Right ventricle myocardium superior (tissue), 1 donor: ENCODE results near the gene KCTD16. TPM values are rescaled to one million over a fixed set of nuclear protein-coding genes. Genes with fewer than 3 reads are reported as not detected.

Source experiments
- ATAC-seq: fragments of 200-7000 bp; cut with Tn5 transposase; one replicate; pipeline ENCODE4 v1.9.1; 2020; ENCODE audit warnings: mild to moderate bottlenecking; ENCODE audit not compliant: poor library complexity
- DNase-seq: peaks from one replicate; pipeline ENCODE4 v3.0.0-alpha.2; 2020
- intact Hi-C: fragments of 100-400 bp; cut with DNase I; formaldehyde crosslinking; loops from one replicate; pipeline ENCODE4 v1.11.2; 2022
- total RNA-seq: library from RNA; stranded (reverse); fragmentation: NEBNext Ultra II Directional; extraction: Animal tissue kit (Norgen Biotek cat#: 25700); gene quantifications from one replicate; pipeline ENCODE4 v1.2.1, GENCODE V29; 2021
- donor health status: DM: no; HTN: yes; CAD: no; lungs with severe emphysema.

The KCTD16 gene
- total RNA-seq, 1 donor from 2014 or later: 0.03 TPM

- intact Hi-C loops: no loop called here
- DNase-seq: no peak
- ATAC-seq: no peak
Measured at GRCh38 chr5:144151026-144151425, 19.6 kb upstream of the KCTD16 start.

GRCh38 chr5:144156767-144157171 lies 13.9 kb upstream of the KCTD16 start:
- ATAC-seq (no peak), DNase-seq (no peak)
- intact Hi-C loops: no loop called here

GRCh38 chr5:144162686-144163085 lies 8.0 kb upstream of the KCTD16 start:
- intact Hi-C loops: no loop called here
- DNase-seq (no peak), ATAC-seq (no peak)

GRCh38 chr5:144166696-144167095 lies 4.0 kb upstream of the KCTD16 start:
- DNase-seq (no peak), ATAC-seq (no peak)
- intact Hi-C loops: no loop called here

GRCh38 chr5:144167998-144168397 lies 2.7 kb upstream of the KCTD16 start:
- intact Hi-C loops: no loop called here
- ATAC-seq: no peak
- no peak for DNase-seq

GRCh38 chr5:144169904-144170275 lies 783 bp upstream of the KCTD16 start:
- intact Hi-C loops: no loop called here
- no peak for ATAC-seq
- no peak for DNase-seq

- ATAC-seq: no peak
- intact Hi-C loops: no loop called here
- DNase-seq: no peak
Measured at GRCh38 chr5:144173766-144174165, 3.1 kb downstream of the KCTD16 start.

- ATAC-seq (no peak), DNase-seq (no peak)
- intact Hi-C loops: no loop called here
Measured at GRCh38 chr5:144177548-144177947, 6.9 kb downstream of the KCTD16 start.

- intact Hi-C loops: no loop called here
- ATAC-seq (no peak), DNase-seq (no peak)
Measured at GRCh38 chr5:144179226-144179625, 8.6 kb downstream of the KCTD16 start.

GRCh38 chr5:144183254-144183889 lies 12.7 kb downstream of the KCTD16 start:
- ATAC-seq: no peak
- intact Hi-C loops: no loop called here
- no peak for DNase-seq

- DNase-seq: no peak
- intact Hi-C loops: no loop called here
- ATAC-seq: no peak
Measured at GRCh38 chr5:144187699-144188294, 17.1 kb downstream of the KCTD16 start.

- ATAC-seq: no peak
Measured at GRCh38 chr5:144189800-144190429, 19.2 kb downstream of the KCTD16 start.

GRCh38 chr5:144191531-144191930 lies 20.9 kb downstream of the KCTD16 start:
- intact Hi-C loops: no loop called here
- no peak for DNase-seq

More at GRCh38 chr5:144189800-144190429, 19.2 kb downstream of the KCTD16 start:
- intact Hi-C loops: no loop called here
- no peak for DNase-seq

GRCh38 chr5:144191998-144192397 lies 21.3 kb downstream of the KCTD16 start:
- ATAC-seq: peak; percentile 61
- no peak for DNase-seq
- intact Hi-C loops: no loop called here

More at GRCh38 chr5:144191531-144191930, 20.9 kb downstream of the KCTD16 start:
- ATAC-seq: no peak

- intact Hi-C loops: no loop called here
- ATAC-seq: no peak
- DNase-seq: no peak
Measured at GRCh38 chr5:144192661-144193060, 22.0 kb downstream of the KCTD16 start.

- DNase-seq: no peak
- intact Hi-C loops: no loop called here
- ATAC-seq: no peak
Measured at GRCh38 chr5:144194144-144194543, 23.5 kb downstream of the KCTD16 start.

- ATAC-seq (no peak), DNase-seq (no peak)
- intact Hi-C loops: no loop called here
Measured at GRCh38 chr5:144195448-144195847, 24.8 kb downstream of the KCTD16 start.

GRCh38 chr5:144196612-144197011 lies 25.9 kb downstream of the KCTD16 start:
- ATAC-seq (no peak), DNase-seq (no peak)
- intact Hi-C loops: no loop called here

- no peak for DNase-seq
- intact Hi-C loops: no loop called here
- ATAC-seq: no peak
Measured at GRCh38 chr5:144198386-144198785, 27.7 kb downstream of the KCTD16 start.

GRCh38 chr5:144201588-144201987 lies 30.9 kb downstream of the KCTD16 start:
- DNase-seq (no peak), ATAC-seq (no peak)
- intact Hi-C loops: loop anchor here (10.0 kb wide), 1 partner anchor 183 kb away; no protein-coding TSS in a partner anchor
